Neural cell (in vitro differentiated cells): ENCODE measurements around the gene RNGTT. TPM values are rescaled to one million over a fixed set of nuclear protein-coding genes. Genes with fewer than 3 reads are reported as not detected.

Experiments used
- H2AFZ ChIP-seq: fragments of 200-600, 300-800 bp; sonication (generic), shearing (Covaris generic); 2 replicates; pipeline ENCODE4 v1.6.0; 2014; ENCODE audit warnings: low read depth, mild to moderate bottlenecking, antibody characterized with exemption, low read length, moderate library complexity
- H3F3A ChIP-seq: fragments of 200-600 bp; shearing (Covaris generic); 2 replicates; pipeline ENCODE4 v1.6.1; 2016; ENCODE audit warnings: mild to moderate bottlenecking, moderate library complexity, mixed read lengths, antibody characterized with exemption, low read length; ENCODE audit not compliant: insufficient read depth, poor library complexity, severe bottlenecking
- H3K27ac ChIP-seq: fragments of 200-600, 300-800 bp; sonication (generic), shearing (Covaris generic); 2 replicates; pipeline ENCODE4 v1.5.1; 2014; ENCODE audit warnings: mild to moderate bottlenecking, low read length, moderate library complexity
- H3K27me3 ChIP-seq: fragments of 300-800, 200-600 bp; sonication (generic), shearing (Covaris generic); 2 replicates; pipeline ENCODE4 v1.6.0; 2014; ENCODE audit warnings: mild to moderate bottlenecking, low read depth, low read length, moderate library complexity; ENCODE audit not compliant: insufficient read depth
- H3K36me3 ChIP-seq: fragments of 300-800, 200-600 bp; sonication (generic), shearing (Covaris generic); 2 replicates; pipeline ENCODE4 v1.5.1; 2014; ENCODE audit warnings: mild to moderate bottlenecking, antibody characterized with exemption, low read length, moderate library complexity; ENCODE audit not compliant: insufficient read depth
- H3K4me2 ChIP-seq: fragments of 300-800, 200-600 bp; sonication (generic), shearing (Covaris generic); 2 replicates; pipeline ENCODE4 v1.6.0; 2014; ENCODE audit warnings: mild to moderate bottlenecking, low read length
- H3K4me3 ChIP-seq: fragments of 300-800, 200-600 bp; sonication (generic), shearing (Covaris generic); 2 replicates; pipeline ENCODE4 v1.5.1; 2014; ENCODE audit warnings: mild to moderate bottlenecking, low read length, moderate library complexity
- H3K79me2 ChIP-seq: fragments of 200-600 bp; shearing (Covaris generic); replicated peaks from 2 replicates; pipeline ENCODE4 v1.6.0; 2014; ENCODE audit warnings: mild to moderate bottlenecking, low read length, moderate library complexity; ENCODE audit not compliant: insufficient read depth
- H3K9ac ChIP-seq: fragments of 300-800, 200-600 bp; sonication (generic), shearing (Covaris generic); 2 replicates; pipeline ENCODE4 v1.6.1; 2016; ENCODE audit warnings: mild to moderate bottlenecking, low read length, mixed read lengths
- H3K9me2 ChIP-seq: fragments of 200-600 bp; shearing (Covaris generic); 2 replicates; pipeline ENCODE4 v1.6.1; 2016; ENCODE audit warnings: mild to moderate bottlenecking, low read length, mixed read lengths; ENCODE audit not compliant: insufficient read depth
- H3K9me3 ChIP-seq: fragments of 200-600, 300-800 bp; sonication (generic), shearing (Covaris generic); 2 replicates; pipeline ENCODE4 v1.6.1; 2016; ENCODE audit warnings: mild to moderate bottlenecking, mixed run types, low read length, moderate library complexity, mixed read lengths
- H4K20me1 ChIP-seq: fragments of 200-600 bp; shearing (Covaris generic); 2 replicates; pipeline ENCODE4 v1.6.1; 2016; ENCODE audit warnings: mild to moderate bottlenecking, mixed run types; ENCODE audit not compliant: insufficient read depth
- CTCF ChIP-seq: fragments of 450-650 bp; IDR thresholded peaks from 2 replicates; pipeline ENCODE4 v1.5.1; 2014; ENCODE audit warnings: antibody characterized with exemption, mild to moderate bottlenecking, moderate library complexity; ENCODE audit not compliant: poor library complexity, severe bottlenecking
- EP300 ChIP-seq: fragments of 450-650 bp; conservative IDR thresholded peaks from 2 replicates; pipeline ENCODE4 v1.6.1; 2014; ENCODE audit warnings: antibody characterized with exemption, mild to moderate bottlenecking, moderate library complexity; ENCODE audit not compliant: poor library complexity, severe bottlenecking
- EZH2 ChIP-seq: fragments of 200-600, 300-800 bp; shearing (Covaris generic), sonication (generic); IDR thresholded peaks from 2 replicates; pipeline ENCODE4 v1.6.1; 2014; ENCODE audit warnings: antibody characterized with exemption, low read length, borderline replicate concordance, mild to moderate bottlenecking; ENCODE audit not compliant: insufficient read depth, poor library complexity, severe bottlenecking
- MXI1 ChIP-seq: fragments of 450-650 bp; conservative IDR thresholded peaks from 2 replicates; pipeline ENCODE4 v1.6.1; 2014; ENCODE audit warnings: antibody characterized with exemption, mild to moderate bottlenecking; ENCODE audit not compliant: poor library complexity, severe bottlenecking
- POLR2AphosphoS5 ChIP-seq: IDR thresholded peaks from 2 replicates; pipeline ENCODE4 v1.6.1; 2012
- RAD21 ChIP-seq: fragments of 450-650 bp; conservative IDR thresholded peaks from 2 replicates; pipeline ENCODE4 v1.6.1; 2014; ENCODE audit warnings: antibody characterized with exemption, mild to moderate bottlenecking, moderate library complexity
- REST ChIP-seq: IDR thresholded peaks from 2 replicates; pipeline ENCODE4 v1.6.1; 2012; ENCODE audit warnings: borderline replicate concordance
- SMC3 ChIP-seq: fragments of 450-650 bp; conservative IDR thresholded peaks from 2 replicates; pipeline ENCODE4 v1.6.1; 2014; ENCODE audit warnings: antibody characterized with exemption, mild to moderate bottlenecking, moderate library complexity; ENCODE audit not compliant: poor library complexity
- TAF1 ChIP-seq: IDR thresholded peaks from 2 replicates; pipeline ENCODE4 v1.6.1; 2012; ENCODE audit warnings: low read depth
- polyA plus RNA-seq: library from polyadenylated mRNA; depleted of rRNA; stranded (reverse); fragments of >200 nt; gene quantifications from 2 replicates; pipeline ENCODE4 v1.2.3, GENCODE V29; 2014

RNGTT gene
- polyA plus RNA-seq, 1 donor from 2014 or later = 28.3 TPM

DNA sequence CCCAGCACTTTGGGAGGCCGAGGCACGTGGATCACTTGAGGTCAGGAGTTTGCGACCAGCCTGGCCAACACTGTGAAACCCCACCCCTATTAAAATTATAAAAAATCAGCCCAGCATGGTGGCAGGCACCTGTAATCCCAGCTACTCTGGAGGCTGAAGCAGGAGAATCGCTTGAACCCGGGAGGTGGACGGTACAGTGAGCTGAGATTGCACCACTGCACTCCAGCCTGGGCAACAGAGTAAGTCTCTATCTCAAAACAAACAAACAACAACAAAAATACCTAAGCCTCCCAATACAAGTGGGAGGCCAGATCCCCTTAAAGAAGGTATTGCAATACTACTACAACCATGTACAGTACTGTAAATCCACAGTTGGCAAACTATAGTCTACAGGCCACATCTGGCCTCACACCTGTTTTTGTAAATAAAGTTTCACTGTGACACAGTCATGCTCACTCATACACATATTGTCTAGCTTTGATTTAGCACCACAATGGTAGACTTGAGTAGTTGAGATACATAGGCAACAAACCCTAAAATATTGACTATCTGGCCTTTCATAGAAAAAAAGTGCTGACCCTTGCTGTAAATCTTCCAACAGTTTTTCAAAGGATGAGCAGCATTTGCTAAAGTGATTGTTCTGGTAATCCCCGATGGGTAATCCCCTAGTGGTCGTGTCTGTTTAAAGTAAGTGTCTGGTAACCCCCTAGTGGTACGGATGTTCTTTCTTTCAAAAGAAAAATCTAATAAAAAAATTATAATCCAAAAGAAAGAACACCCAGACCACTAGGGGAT lies 202.0 kb downstream of the RNGTT start:
- H3F3A ChIP-seq = no peaks in the 10 kb centered on the region
- H3K79me2 ChIP-seq = no peaks in the 10 kb centered on the region
- no peak overlapping the region for H3K4me3 ChIP-seq
- H3K27ac ChIP-seq = no peak overlapping the region
- no peaks in the 10 kb centered on the region for H3K36me3 ChIP-seq
- no peaks in the 10 kb centered on the region for H4K20me1 ChIP-seq
- no peak overlapping the region for H3K4me2 ChIP-seq
- no peaks in the 10 kb centered on the region for H3K9me3 ChIP-seq
- H2AFZ ChIP-seq = no peak overlapping the region
- H3K9me2 ChIP-seq = no peaks in the 10 kb centered on the region
- H3K9ac ChIP-seq = no peak overlapping the region
- no peaks in the 10 kb centered on the region for H3K27me3 ChIP-seq
- TF ChIP-seq POLR2AphosphoS5 (no peak), CTCF (no peak), MXI1 (no peak), SMC3 (no peak), REST (no peak), RAD21 (no peak), EP300 (no peak)

DNA sequence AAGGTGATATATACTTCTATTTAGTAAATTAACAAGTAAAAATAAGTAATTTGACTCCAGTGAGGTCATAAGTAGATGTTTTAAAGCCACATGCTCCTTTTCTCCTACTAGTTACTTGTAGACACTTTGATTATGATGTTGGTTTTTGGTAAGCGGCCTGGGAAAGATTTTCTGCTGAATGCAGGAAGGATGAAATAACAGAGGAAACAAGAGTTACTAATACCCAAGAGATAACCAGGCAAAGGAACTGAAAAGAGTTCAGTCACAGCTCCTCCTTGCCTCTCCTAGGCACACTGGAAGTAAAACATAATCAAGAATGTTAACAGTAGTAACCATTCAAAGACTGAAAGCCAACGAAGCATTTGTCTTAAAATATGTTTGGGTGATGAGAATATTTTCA lies 203.3 kb downstream of the RNGTT start:
- H3K27ac ChIP-seq = no peak overlapping the region
- H3K4me3 ChIP-seq = no peak overlapping the region
- H4K20me1 ChIP-seq = no peaks in the 10 kb centered on the region
- no peak overlapping the region for H3K4me2 ChIP-seq
- H3K36me3 ChIP-seq = no peaks in the 10 kb centered on the region
- H3K79me2 ChIP-seq = no peaks in the 10 kb centered on the region
- H3K9me2 ChIP-seq = no peaks in the 10 kb centered on the region
- no peaks in the 10 kb centered on the region for H3F3A ChIP-seq
- TF ChIP-seq POLR2AphosphoS5 (no peak), CTCF (no peak), TAF1 (no peak), EZH2 (no peak), REST (no peak), SMC3 (no peak), RAD21 (no peak), EP300 (no peak), MXI1 (no peak)
- H3K9me3 ChIP-seq = no peaks in the 10 kb centered on the region
- no peak overlapping the region for H2AFZ ChIP-seq
- H3K27me3 ChIP-seq = no peaks in the 10 kb centered on the region
- H3K9ac ChIP-seq = no peak overlapping the region
